Cardiac fibroblast (primary cell): ENCODE measurements around the gene MSMB.
"Not testable (repeated sequence)": the region's sequence is repeated elsewhere in the genome, so short reads cannot be mapped to it uniquely, and the experiment has no call there.

Experiments used
- DNase-seq, 2 donors: peaks; one replicate each; pipeline versions ENCODE4 v3.0.0 to v3.0.0-alpha.2; 2010; ENCODE audit warnings: low read depth in 2 of 2
- H3K4me3 ChIP-seq, 2 donors: replicated peaks in 1 of 2; 1 replicate in 1 of 2; 2 replicates in 1 of 2; pipeline ENCODE4 v1.5.1; 2011; ENCODE audit warnings: low read depth in 2 of 2, low read length in 2 of 2, mild to moderate bottlenecking in 2 of 2, moderate library complexity in 1 of 2
- CTCF ChIP-seq: IDR thresholded peaks from one replicate; pipeline ENCODE4 v1.5.1; 2011; ENCODE audit warnings: low read depth, mild to moderate bottlenecking, low read length, inconsistent platforms

The MSMB gene

GRCh38 chr10:46057038-46057437 lies 11.0 kb upstream of the MSMB start:
- DNase-seq: no peak
- H3K4me3 ChIP-seq: no peak overlapping the region
- no peak for TF ChIP-seq CTCF

- TF ChIP-seq CTCF: no peak
- no peak for DNase-seq
- H3K4me3 ChIP-seq: no peak overlapping the region
Measured at GRCh38 chr10:46055771-46056170, 9.7 kb upstream of the MSMB start.

GRCh38 chr10:46053534-46054434 lies 7.7 kb upstream of the MSMB start:
- no peak for TF ChIP-seq CTCF
- H3K4me3 ChIP-seq: no peak overlapping the region
- no peak for DNase-seq

GRCh38 chr10:46052791-46053375 lies 6.8 kb upstream of the MSMB start:
- no peak overlapping the region for H3K4me3 ChIP-seq
- TF ChIP-seq CTCF: no peak
- no peak for DNase-seq

- no peak overlapping the region for H3K4me3 ChIP-seq
- TF ChIP-seq CTCF: no peak
- DNase-seq: no peak
Measured at GRCh38 chr10:46052057-46052790, 6.2 kb upstream of the MSMB start.

GRCh38 chr10:46050941-46051623 lies 5.0 kb upstream of the MSMB start:
- H3K4me3 ChIP-seq: no peak overlapping the region
- TF ChIP-seq CTCF: no peak
- DNase-seq: peak; percentile 5 to 39

GRCh38 chr10:46049497-46049831 lies 3.4 kb upstream of the MSMB start:
- DNase-seq, H3K4me3 ChIP-seq: not testable (repeated sequence)
